Esophagus muscularis mucosa (tissue), 4 donors: ENCODE data around the gene REG3A. TPM values are rescaled to one million over a fixed set of nuclear protein-coding genes. Genes with fewer than 3 reads are reported as not detected.

Source experiments
- DNase-seq: peaks from one replicate; pipeline ENCODE4 v3.0.0-alpha.2; 2017; ENCODE audit errors: extremely low spot score
- H3K27ac ChIP-seq, 4 donors: fragments of 200-600 bp; sonication (generic); replicated peaks in 1 of 4; 1 replicate in 3 of 4; 2 replicates in 1 of 4; pipeline ENCODE4 v1.5.1; 2016 to 2019; ENCODE audit warnings: mild to moderate bottlenecking in 1 of 4
- H3K27me3 ChIP-seq, 4 donors: fragments of 200-600 bp; sonication (generic); one replicate each; pipeline versions ENCODE4 v1.5.1 to v1.6.0; 2016 to 2019
- H3K36me3 ChIP-seq, 4 donors: fragments of 200-600 bp; sonication (generic); one replicate each; pipeline ENCODE4 v1.5.1; 2016 to 2019
- H3K4me1 ChIP-seq, 4 donors: fragments of 200-600 bp; sonication (generic); one replicate each; pipeline ENCODE4 v1.5.1; 2016 to 2019
- H3K4me3 ChIP-seq, 4 donors: fragments of 200-600 bp; sonication (generic); 1 replicate in 2 of 4; 2 replicates in 2 of 4; pipeline ENCODE4 v1.5.1; 2016 to 2019; ENCODE audit warnings: mild to moderate bottlenecking in 4 of 4, moderate library complexity in 1 of 4
- H3K9me3 ChIP-seq, 4 donors: fragments of 200-600 bp; sonication (generic); 1 replicate in 3 of 4; 2 replicates in 1 of 4; pipeline ENCODE4 v1.5.1; 2016 to 2019
- EP300 ChIP-seq: sonication (generic); formaldehyde crosslinking; IDR thresholded peaks from one replicate; pipeline ENCODE4 v1.6.1; 2017; ENCODE audit warnings: antibody characterized with exemption
- POLR2A ChIP-seq: fragments of 450-650 bp; IDR thresholded peaks from one replicate; pipeline ENCODE4 v1.6.1; 2017; ENCODE audit warnings: antibody characterized with exemption, moderate library complexity, mild to moderate bottlenecking, low read depth
- POLR2AphosphoS5 ChIP-seq, 2 donors: sonication (generic); formaldehyde crosslinking; IDR thresholded peaks; one replicate each; pipeline ENCODE4 v1.6.1; 2017; ENCODE audit warnings: antibody characterized with exemption in 2 of 2
- WGBS: methylation state at CpG from one replicate; pipeline ENCODE4 v1.1.5; 2018; 5-methylcytosine and 5-hydroxymethylcytosine counted together
- intact Hi-C: fragments of 100-400 bp; cut with DNase I; formaldehyde crosslinking; loops from one replicate; pipeline ENCODE4 v1.15.1; 2023
- total RNA-seq, 4 donors: library from RNA; depleted of rRNA; stranded (reverse); fragments of >200 nt; gene quantifications; one replicate each; pipeline versions ENCODE4 v1.1.0 to v1.2.1, GENCODE V29; 2016
- TF ChIP-seq, protein P1 (sequence below), 3 experiments: fragments of 200-600 bp in 2 of 3; fragments of 450-650 bp in 1 of 3; sonication (generic) in 2 of 3; IDR thresholded peaks; one replicate each; pipeline ENCODE4 v1.5.1; 2017 to 2019; ENCODE audit warnings: antibody characterized with exemption in 3 of 3, mild to moderate bottlenecking in 2 of 3, moderate library complexity in 1 of 3

Gene REG3A
- total RNA-seq, 4 donors from 2014 or later: not detected

DNA sequence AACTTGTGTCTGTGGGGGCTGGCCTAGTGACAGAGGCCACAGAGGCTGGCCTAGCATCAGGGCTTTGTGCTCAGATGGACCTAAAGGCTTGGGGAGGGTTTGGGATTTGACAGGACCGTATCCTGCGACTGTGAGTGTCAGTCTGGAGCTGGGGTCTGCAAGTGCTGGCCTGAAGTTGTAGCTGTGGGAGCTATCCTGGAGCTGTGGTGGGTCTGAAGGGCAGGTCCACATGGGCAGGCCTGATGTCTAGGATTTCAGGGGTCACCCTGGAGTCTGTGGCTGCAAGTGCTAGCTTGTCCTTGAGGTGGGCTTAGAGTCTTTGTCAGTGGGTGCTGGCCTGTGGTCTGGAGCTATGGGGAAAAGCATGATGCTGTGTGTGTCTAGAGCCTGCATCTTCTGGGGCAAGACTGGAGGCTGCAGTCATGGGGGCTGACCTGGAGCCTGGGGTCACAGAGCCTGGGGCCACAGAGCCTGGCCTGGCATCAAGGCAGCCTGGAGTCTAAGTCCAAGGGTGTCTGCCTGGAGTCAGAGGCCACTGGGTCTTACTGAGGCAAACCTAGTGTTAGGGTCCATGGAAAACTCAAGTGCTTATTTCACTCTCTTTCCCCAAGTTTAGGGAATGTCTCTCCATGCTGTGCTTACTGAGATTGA, 3.6 kb downstream of the REG3A start:
- H3K9me3 ChIP-seq: no peaks in the 10 kb centered on the region
- DNase-seq: no peak
- no peaks in the 10 kb centered on the region for H3K36me3 ChIP-seq
- H3K27me3 ChIP-seq: peaks cover 0 to 6% (median 0%) of the 10 kb centered on the region in 4 donors
- TF ChIP-seq POLR2A: no peak
- no peak for TF ChIP-seq POLR2AphosphoS5 (IDR thresholded peaks at IDR 0.05)
- TF ChIP-seq EP300: no peak
- TF ChIP-seq, protein P1, sequence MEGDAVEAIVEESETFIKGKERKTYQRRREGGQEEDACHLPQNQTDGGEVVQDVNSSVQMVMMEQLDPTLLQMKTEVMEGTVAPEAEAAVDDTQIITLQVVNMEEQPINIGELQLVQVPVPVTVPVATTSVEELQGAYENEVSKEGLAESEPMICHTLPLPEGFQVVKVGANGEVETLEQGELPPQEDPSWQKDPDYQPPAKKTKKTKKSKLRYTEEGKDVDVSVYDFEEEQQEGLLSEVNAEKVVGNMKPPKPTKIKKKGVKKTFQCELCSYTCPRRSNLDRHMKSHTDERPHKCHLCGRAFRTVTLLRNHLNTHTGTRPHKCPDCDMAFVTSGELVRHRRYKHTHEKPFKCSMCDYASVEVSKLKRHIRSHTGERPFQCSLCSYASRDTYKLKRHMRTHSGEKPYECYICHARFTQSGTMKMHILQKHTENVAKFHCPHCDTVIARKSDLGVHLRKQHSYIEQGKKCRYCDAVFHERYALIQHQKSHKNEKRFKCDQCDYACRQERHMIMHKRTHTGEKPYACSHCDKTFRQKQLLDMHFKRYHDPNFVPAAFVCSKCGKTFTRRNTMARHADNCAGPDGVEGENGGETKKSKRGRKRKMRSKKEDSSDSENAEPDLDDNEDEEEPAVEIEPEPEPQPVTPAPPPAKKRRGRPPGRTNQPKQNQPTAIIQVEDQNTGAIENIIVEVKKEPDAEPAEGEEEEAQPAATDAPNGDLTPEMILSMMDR (IDR thresholded peaks at IDR 0.05): no peak
- no peaks in the 10 kb centered on the region for H3K4me1 ChIP-seq
- 90% methylated on average over 2 of the region's 2 CpGs for WGBS
- intact Hi-C loops: no loop called here
- H3K4me3 ChIP-seq: no peak overlapping the region
- no peak overlapping the region for H3K27ac ChIP-seq

DNA sequence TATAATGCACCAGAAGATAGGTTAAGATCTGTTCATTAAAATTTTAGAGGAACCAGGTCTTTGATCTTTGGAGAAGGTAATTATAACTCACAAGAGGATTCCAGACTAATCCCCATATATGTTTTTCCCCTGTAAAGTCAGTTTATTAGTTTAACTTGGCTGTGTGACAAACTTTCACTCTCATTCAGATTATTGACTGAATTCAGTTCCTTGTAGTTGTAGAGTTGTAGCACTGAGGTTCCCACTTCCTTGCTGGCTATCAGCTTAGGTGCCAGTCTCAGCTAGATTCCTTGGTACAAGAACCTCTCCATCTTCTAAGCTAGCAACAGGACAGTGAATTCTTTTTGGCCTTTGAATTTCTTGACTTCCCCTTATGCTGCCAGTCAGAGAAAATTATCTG, 20.1 kb downstream of the REG3A start:
- TF ChIP-seq EP300: no peak
- no peak for TF ChIP-seq POLR2A
- TF ChIP-seq, protein P1 (IDR thresholded peaks at IDR 0.05): no peak
- TF ChIP-seq POLR2AphosphoS5 (IDR thresholded peaks at IDR 0.05): no peak
- intact Hi-C loops: no loop called here
- H3K9me3 ChIP-seq: no peaks in the 10 kb centered on the region
- DNase-seq: no peak
- no peaks in the 10 kb centered on the region for H3K4me1 ChIP-seq
- no peak overlapping the region for H3K27ac ChIP-seq
- H3K4me3 ChIP-seq: no peak overlapping the region
- no peaks in the 10 kb centered on the region for H3K36me3 ChIP-seq
- H3K27me3 ChIP-seq: no peaks in the 10 kb centered on the region

DNA sequence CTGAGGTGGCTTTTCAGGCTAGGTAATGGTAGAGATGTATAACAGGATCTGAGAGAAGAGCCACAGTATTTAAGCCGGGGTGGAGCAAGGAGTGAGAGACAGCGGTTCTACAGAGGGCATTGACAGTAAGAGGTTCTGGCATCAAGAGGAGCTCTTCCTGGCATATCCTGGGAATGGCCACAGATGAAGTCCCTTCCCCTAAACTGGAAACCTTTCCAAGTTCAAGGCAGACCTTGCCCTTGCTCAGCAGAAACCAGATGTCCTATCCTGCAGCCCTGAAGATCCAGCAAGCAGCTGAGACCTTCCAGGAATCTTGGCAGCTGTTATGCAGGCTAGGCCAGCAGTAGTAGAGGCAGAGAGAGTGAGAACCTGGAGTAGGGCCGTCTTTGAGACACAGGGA, 21.2 kb downstream of the REG3A start:
- intact Hi-C loops: no loop called here
- TF ChIP-seq, protein P1 (IDR thresholded peaks at IDR 0.05): no peak
- TF ChIP-seq EP300: no peak
- no peak for TF ChIP-seq POLR2AphosphoS5 (IDR thresholded peaks at IDR 0.05)
- no peak for TF ChIP-seq POLR2A
- no peak for DNase-seq

DNA sequence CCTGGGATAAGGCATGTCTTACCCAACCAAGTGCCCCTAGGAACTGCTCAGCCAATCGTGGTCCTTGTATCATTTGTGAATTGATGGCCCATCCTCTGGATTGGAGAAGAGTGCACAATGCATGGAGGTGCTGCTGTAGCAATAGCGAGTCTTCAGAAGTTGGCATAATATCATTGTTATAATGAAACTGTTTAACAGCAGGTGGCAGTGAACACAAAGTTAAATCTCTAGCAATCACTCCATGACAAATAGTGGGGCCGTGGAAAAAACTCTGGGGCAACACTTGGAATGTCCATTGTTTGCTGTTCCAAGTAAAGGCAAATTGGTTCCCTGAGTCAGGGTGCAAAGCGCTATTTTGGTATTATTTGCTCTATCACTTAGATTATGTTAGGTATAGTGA, 27.9 kb downstream of the REG3A start:
- no peak for DNase-seq
- Histone ChIP-seq H3K36me3 (no peaks in the 10 kb centered on the region), H3K27me3 (no peaks in the 10 kb centered on the region), H3K4me3 (no peak overlapping the region), H3K27ac (no peak overlapping the region), H3K9me3 (no peaks in the 10 kb centered on the region), H3K4me1 (no peaks in the 10 kb centered on the region)
- 86% methylated on average over 4 of the region's 4 CpGs for WGBS
- TF ChIP-seq, protein P1 (IDR thresholded peaks at IDR 0.05): no peak
- TF ChIP-seq POLR2A (no peak), POLR2AphosphoS5 (IDR thresholded peaks at IDR 0.05) (no peak), EP300 (no peak)
- intact Hi-C loops: no loop called here

More for the DNA sequence above, 21.2 kb downstream of the REG3A start:
- no peak overlapping the region for H3K27ac ChIP-seq
- H3K4me3 ChIP-seq: no peak overlapping the region
- H3K36me3 ChIP-seq: no peaks in the 10 kb centered on the region
- H3K4me1 ChIP-seq: no peaks in the 10 kb centered on the region
- 89% methylated on average over 3 of the region's 3 CpGs for WGBS
- H3K27me3 ChIP-seq: no peaks in the 10 kb centered on the region
- H3K9me3 ChIP-seq: no peaks in the 10 kb centered on the region

DNA sequence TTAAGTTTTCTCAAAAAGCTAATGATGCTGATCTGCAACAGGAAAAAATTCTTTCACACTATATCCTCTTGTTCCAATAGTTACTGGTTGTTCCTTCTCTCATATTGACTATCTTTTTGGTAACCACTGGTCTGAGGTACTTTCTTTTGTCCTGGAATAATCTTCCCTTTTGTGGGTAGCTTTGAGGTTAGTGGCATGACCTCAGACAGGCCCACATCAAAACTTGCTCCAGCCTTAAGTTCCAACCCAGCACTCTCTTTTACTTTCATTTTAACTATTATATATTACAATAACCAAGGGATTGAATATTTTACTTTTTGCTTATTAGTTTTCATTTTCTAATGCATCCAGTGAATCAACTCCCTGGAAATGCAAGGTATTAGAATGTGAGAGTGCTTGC, 29.7 kb downstream of the REG3A start:
- Histone ChIP-seq H3K27ac (no peak overlapping the region), H3K9me3 (no peaks in the 10 kb centered on the region), H3K36me3 (no peaks in the 10 kb centered on the region), H3K4me1 (no peaks in the 10 kb centered on the region), H3K27me3 (no peaks in the 10 kb centered on the region), H3K4me3 (no peak overlapping the region)
- no peak for DNase-seq
- intact Hi-C loops: no loop called here
- TF ChIP-seq, protein P1 (IDR thresholded peaks at IDR 0.05): no peak
- TF ChIP-seq EP300 (no peak), POLR2AphosphoS5 (IDR thresholded peaks at IDR 0.05) (no peak), POLR2A (no peak)
